K562 (cell line): Measurements from ENCODE around the gene SUPT5H. TPM values are rescaled to one million over a fixed set of nuclear protein-coding genes. Genes with fewer than 3 reads are reported as not detected.
A peak's percentile ranks its signal among the peaks of the same experiment; 100 is the strongest.

Experiments
- AFF4 ChIP-seq: sonication (generic); formaldehyde crosslinking; IDR thresholded peaks from 2 replicates; pipeline ENCODE4 v1.8.0; 2023; ENCODE audit warnings: mild to moderate bottlenecking, missing genetic modification reagents
- CHD7 ChIP-seq: fragments of 200-600 bp; sonication (generic); IDR thresholded peaks from one replicate; pipeline ENCODE4 v1.6.1; 2012; ENCODE audit warnings: mild to moderate bottlenecking, low read depth, low read length, inconsistent platforms
- ELK3 ChIP-seq: fragments of 450-650 bp; formaldehyde crosslinking; IDR thresholded peaks from 2 replicates; pipeline ENCODE4 v1.4.0; 2020; ENCODE audit warnings: mild to moderate bottlenecking
- MAFG ChIP-seq: fragments of 450-650 bp; conservative IDR thresholded peaks from 2 replicates; pipeline ENCODE4 v1.6.1; 2016; ENCODE audit warnings: missing genetic modification characterization, missing compliant biosample characterization
- POLR2A ChIP-seq: fragments of 450-650 bp; conservative IDR thresholded peaks from 2 replicates; pipeline ENCODE4 v1.6.1; 2016
- SMARCB1 ChIP-seq: IDR thresholded peaks from 2 replicates; pipeline ENCODE4 v1.6.1; 2011; ENCODE audit warnings: improper control_type of control experiment, low read depth; ENCODE audit not compliant: insufficient read length
- TFAP4 ChIP-seq: sonication (generic); formaldehyde crosslinking; IDR thresholded peaks from 2 replicates; pipeline ENCODE4 v1.8.0; 2022; ENCODE audit warnings: missing genetic modification reagents, mild to moderate bottlenecking, moderate library complexity, borderline replicate concordance
- USF1 ChIP-seq: sonication (generic); formaldehyde crosslinking; IDR thresholded peaks from 2 replicates; pipeline ENCODE4 v1.9.0; 2022; ENCODE audit warnings: mild to moderate bottlenecking, missing genetic modification reagents
- polyA plus RNA-seq, 8 experiments: library from polyadenylated mRNA; depleted of rRNA in 4 of 8; stranded (reverse) in 5 of 8; unstranded in 3 of 8; fragments of >200 nt; fragmentation: Nextera tagmentation in 2 of 8; fragmentation: Illumina TruSeq in 1 of 8; extraction: Ambion mirVana in 2 of 8; extraction: Trizol in 1 of 8; gene quantifications; 2 replicates each; pipeline versions ENCODE4 v1.2.1 to v1.2.3, GENCODE V29; 2011 to 2014; ENCODE audit warnings: inconsistent platforms in 1 of 8, missing spikeins in 1 of 8
- total RNA-seq, 7 experiments: library from RNA; depleted of rRNA in 6 of 7; stranded (reverse); fragments of >200 nt in 6 of 7; fragmentation: Illumina TruSeq in 2 of 7; extraction: Trizol in 2 of 7; gene quantifications; 2 replicates each; pipeline versions ENCODE4 v1.2.1 to v1.2.3, GENCODE V29; 2011 to 2021; ENCODE audit warnings: low replicate concordance in 1 of 7

SUPT5H gene
- total and polyA plus RNA-seq, 9 of the 15 experiments (the other 6 are each of a cell fraction or from before 2014, with no cell fraction given), result 13.3 to 85.9 (median 35.9) TPM

DNA sequence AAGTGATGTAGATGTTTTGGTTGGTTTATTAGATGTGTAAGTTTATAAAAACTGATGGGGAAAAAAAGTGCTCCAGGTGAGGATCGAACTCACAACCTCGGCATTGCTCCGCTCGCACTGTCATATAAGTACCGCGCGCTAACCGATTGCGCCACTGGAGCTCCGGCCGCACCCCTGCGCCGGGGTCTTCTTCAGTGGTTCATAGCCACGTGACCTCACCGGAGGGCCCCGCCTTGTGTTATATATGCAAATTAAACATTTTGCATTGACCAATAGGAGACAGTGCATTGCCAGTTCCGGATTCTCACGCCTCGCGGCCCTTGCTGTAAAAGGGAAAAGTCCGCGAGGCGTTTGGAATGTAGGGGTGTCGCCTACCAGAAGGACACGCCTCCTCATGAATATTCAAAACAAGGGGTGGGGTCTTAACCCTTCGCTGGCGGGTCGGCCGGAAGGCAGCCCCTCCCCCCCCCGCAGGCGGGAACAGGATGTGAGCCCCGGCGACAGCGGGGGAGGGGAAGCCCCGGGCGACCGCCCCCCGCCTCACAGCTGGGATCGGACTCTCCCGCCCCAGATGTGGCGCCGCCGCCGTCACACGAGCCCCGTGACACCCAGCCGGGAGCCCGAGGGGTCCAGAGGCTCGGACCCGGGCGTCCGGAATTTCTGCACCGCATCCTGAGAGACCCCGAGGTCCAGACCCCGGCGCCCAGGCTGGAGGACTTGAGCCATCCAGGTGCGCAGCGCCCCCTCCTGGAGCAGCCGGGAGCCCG lies 33.1 kb upstream of the SUPT5H start, which contains the start of gene PLEKHG2 (continued):
- TF ChIP-seq CHD7, result no peak
- TF ChIP-seq TFAP4 (CRISPR knock-in tag), result peak; percentile 98
- peak; percentile 92 for TF ChIP-seq USF1 (CRISPR knock-in tag)
- TF ChIP-seq ELK3, result no peak
- TF ChIP-seq AFF4 (CRISPR knock-in tag), result peak; percentile 81; the same call in 1 of the 2 replicates
- TF ChIP-seq SMARCB1, result no peak
- TF ChIP-seq POLR2A, result peak; percentile 81
- no peak for TF ChIP-seq MAFG (tag)
